DMS114 treated with DMSO at 0.1 percent for 48 hours (cell line): ENCODE measurements around the gene PSMB9.
A peak's percentile ranks its signal among the peaks of the same experiment; 100 is the strongest.
"Not testable (repeated sequence)": the region's sequence is repeated elsewhere in the genome, so short reads cannot be mapped to it uniquely, and the experiment has no call there.

Source experiments
- DNase-seq: peaks from one replicate; lab custom pipeline; 2025; ENCODE audit not compliant: unreplicated experiment; lab: John Stamatoyannopoulos, UW

PSMB9 gene

GRCh38 chr6:32853541-32854375 lies at the start of gene PSMB9, which contains the start of gene TAP1:
TSS of gene PSMB9 (plus strand) at chr6:32854192. CDS start at chr6:32854230, 38 bp downstream.
TSS of gene TAP1 (minus strand) at chr6:32853704. CDS start at chr6:32853636, 68 bp downstream.
- peak; percentile 97 for DNase-seq

- DNase-seq = not testable (repeated sequence)
Measured at GRCh38 chr6:32805404-32805803, 48.6 kb upstream of the PSMB9 start.

GRCh38 chr6:32807020-32807580 lies 46.9 kb upstream of the PSMB9 start:
- DNase-seq = no peak

GRCh38 chr6:32809171-32809570 lies 44.8 kb upstream of the PSMB9 start:
- no peak for DNase-seq

GRCh38 chr6:32814145-32814544 lies 39.8 kb upstream of the PSMB9 start:
- DNase-seq = no peak

- no peak for DNase-seq
Measured at GRCh38 chr6:32815115-32815514, 38.9 kb upstream of the PSMB9 start.

- no peak for DNase-seq
Measured at GRCh38 chr6:32815996-32816395, 38.0 kb upstream of the PSMB9 start.

GRCh38 chr6:32816746-32817204 lies 37.2 kb upstream of the PSMB9 start, which contains the start of gene HLA-DOB:
TSS of gene HLA-DOB (minus strand) at chr6:32817002. CDS start at chr6:32816951, 51 bp downstream.
- DNase-seq = peak; percentile 41

GRCh38 chr6:32818867-32819266 lies 35.1 kb upstream of the PSMB9 start:
- no peak for DNase-seq

GRCh38 chr6:32819729-32820128 lies 34.3 kb upstream of the PSMB9 start:
- no peak for DNase-seq

GRCh38 chr6:32825966-32826365 lies 28.0 kb upstream of the PSMB9 start:
- no peak for DNase-seq

GRCh38 chr6:32827025-32827424 lies 27.0 kb upstream of the PSMB9 start:
- no peak for DNase-seq

GRCh38 chr6:32829495-32829894 lies 24.5 kb upstream of the PSMB9 start:
- no peak for DNase-seq

- DNase-seq = no peak
Measured at GRCh38 chr6:32830017-32830416, 24.0 kb upstream of the PSMB9 start.

- no peak for DNase-seq
Measured at GRCh38 chr6:32830936-32831335, 23.1 kb upstream of the PSMB9 start.

- DNase-seq = no peak
Measured at GRCh38 chr6:32832535-32832934, 21.5 kb upstream of the PSMB9 start.

- no peak for DNase-seq
Measured at GRCh38 chr6:32833664-32834063, 20.3 kb upstream of the PSMB9 start.

GRCh38 chr6:32835167-32835893 lies 18.7 kb upstream of the PSMB9 start:
- no peak for DNase-seq

- no peak for DNase-seq
Measured at GRCh38 chr6:32836873-32837272, 17.1 kb upstream of the PSMB9 start.

- DNase-seq = no peak
Measured at GRCh38 chr6:32837651-32838113, 16.3 kb upstream of the PSMB9 start.
